ENCODE data around the gene TTC31.
"Not testable (repeated sequence)": the region's sequence is repeated elsewhere in the genome, so short reads cannot be mapped to it uniquely, and the experiment has no call there.

The TTC31 gene

DNA sequence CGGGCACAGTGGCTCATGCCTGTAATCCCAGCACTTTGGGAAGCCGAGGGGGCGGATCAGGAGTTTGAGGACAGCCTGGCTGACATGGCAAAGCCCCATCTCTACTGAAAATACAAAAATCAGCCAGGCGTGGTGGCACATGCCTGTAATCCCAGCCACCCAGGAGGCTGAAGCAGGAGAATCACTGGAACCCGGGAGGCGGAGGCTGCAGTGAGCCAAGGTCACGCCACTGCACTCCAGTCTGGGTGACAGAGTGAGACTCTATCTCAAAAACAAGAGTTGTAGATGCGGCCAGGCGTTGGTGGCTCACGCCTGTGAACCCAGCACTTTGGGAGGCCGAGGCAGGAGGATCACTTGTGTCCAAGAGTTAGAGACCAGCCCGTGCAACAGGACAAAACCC is 12.1 kb upstream of the TTC31 start:
- H3K9me3 ChIP-seq (replicated peaks in 1 of 2; ENCODE audit: control insufficient read depth in 2 of 2, insufficient read depth in 1 of 2, low read depth in 1 of 2, low read length in 2 of 2); H3K14ac ChIP-seq (ENCODE audit: low read length); DNase-seq (ENCODE audit: low spot score); H2BK120ac ChIP-seq (ENCODE audit: low read depth, low read length); H3K27ac ChIP-seq (replicated peaks; ENCODE audit: low read length); H4K91ac ChIP-seq (ENCODE audit: low read depth, low read length, poor library complexity); H3K4ac ChIP-seq (ENCODE audit: low read length); H2BK15ac ChIP-seq (ENCODE audit: low read length); H3K23ac ChIP-seq (ENCODE audit: low read depth, low read length, poor library complexity); H3K4me2 ChIP-seq (ENCODE audit: insufficient read depth, low read length, poor library complexity, severe bottlenecking); H3K4me3 ChIP-seq (ENCODE audit: low read length in 2 of 2); H2BK12ac ChIP-seq (ENCODE audit: low read length); H3K27me3 ChIP-seq (ENCODE audit: control insufficient read depth in 3 of 3, insufficient read depth in 3 of 3, low read depth in 1 of 3, low read length in 3 of 3); H2BK5ac ChIP-seq (ENCODE audit: low read length); H3K18ac ChIP-seq (ENCODE audit: low read length); H2AK5ac ChIP-seq (ENCODE audit: low read depth, low read length); H2AFZ ChIP-seq (ENCODE audit: low read length); H3K9ac ChIP-seq (ENCODE audit: low read depth, low read length, poor library complexity); H3K79me1 ChIP-seq (ENCODE audit: low read depth, low read length); H4K8ac ChIP-seq (ENCODE audit: low read depth, low read length): not testable (repeated sequence)
- WGBS, 2 donors (ENCODE audit: extremely low coverage in 2 of 2, insufficient read length in 2 of 2, insufficient replicate concordance in 1 of 2): no CpG with 5 or more reads among the region's 12 CpGs
- peaks cover 7 to 14% of the 10 kb centered on the region in 2 donors for H3K4me1 ChIP-seq (ENCODE audit: control insufficient read depth in 2 of 2, insufficient read depth in 1 of 2, low read depth in 1 of 2, low read length in 2 of 2)
- H3K36me3 ChIP-seq (replicated peaks in 1 of 2; ENCODE audit: control insufficient read depth in 2 of 2, insufficient read depth in 2 of 2, low read length in 2 of 2): peaks cover 15 to 25% of the 10 kb centered on the region in 2 donors

DNA sequence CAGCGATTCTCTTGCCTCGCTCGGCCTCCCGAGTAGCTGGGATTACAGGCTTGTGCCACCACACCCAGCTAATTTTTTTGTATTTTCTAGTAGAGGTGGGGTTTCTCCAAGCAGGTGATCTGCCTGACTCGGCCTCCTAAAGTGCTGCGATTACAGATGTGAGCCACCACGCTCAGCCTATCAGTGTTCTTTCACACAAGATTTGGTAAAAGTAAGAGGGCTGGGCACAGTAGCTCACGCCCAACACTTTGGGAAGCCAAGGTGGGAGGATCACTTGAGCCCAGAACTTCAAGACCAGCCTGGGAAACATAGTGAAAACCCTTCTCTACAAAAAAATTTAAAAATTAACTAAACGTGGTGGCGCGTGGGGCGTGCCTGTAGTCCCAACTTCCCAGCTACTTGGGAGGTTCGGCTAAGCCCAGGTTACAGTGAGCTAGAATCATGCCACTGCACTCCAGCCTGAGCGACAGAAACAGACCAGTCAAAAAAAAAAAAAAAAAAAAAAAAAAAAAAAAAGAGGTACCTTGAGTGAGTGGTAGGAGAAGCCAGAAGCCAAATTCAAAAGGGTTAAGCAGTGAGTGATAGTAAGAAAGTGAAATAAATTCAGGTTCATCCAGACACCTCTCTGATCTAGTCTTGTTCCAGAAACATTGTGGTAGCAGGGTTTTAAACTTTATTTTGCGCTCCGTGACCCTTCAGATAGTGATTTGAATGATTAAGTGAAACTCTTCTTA is 11.4 kb upstream of the TTC31 start:
- WGBS, 2 donors (ENCODE audit: extremely low coverage in 2 of 2, insufficient read length in 2 of 2, insufficient replicate concordance in 1 of 2): no CpG with 5 or more reads among the region's 16 CpGs
- H3K79me1 ChIP-seq (ENCODE audit: low read depth, low read length): no peaks in the 10 kb centered on the region
- H3K14ac ChIP-seq (ENCODE audit: low read length): no peak overlapping the region
- H2BK120ac ChIP-seq (ENCODE audit: low read depth, low read length): no peak overlapping the region
- no peak overlapping the region for H4K8ac ChIP-seq (ENCODE audit: low read depth, low read length)
- peak overlapping the region; percentile 96 for H3K23ac ChIP-seq (ENCODE audit: low read depth, low read length, poor library complexity)
- no peaks in the 10 kb centered on the region for H3K9me3 ChIP-seq (replicated peaks in 1 of 2; ENCODE audit: control insufficient read depth in 2 of 2, insufficient read depth in 1 of 2, low read depth in 1 of 2, low read length in 2 of 2)
- H4K91ac ChIP-seq (ENCODE audit: low read depth, low read length, poor library complexity): no peak overlapping the region
- H3K27me3 ChIP-seq (ENCODE audit: control insufficient read depth in 3 of 3, insufficient read depth in 3 of 3, low read depth in 1 of 3, low read length in 3 of 3): no peaks in the 10 kb centered on the region
- no peak overlapping the region for H2BK15ac ChIP-seq (ENCODE audit: low read length)
- H2AK5ac ChIP-seq (ENCODE audit: low read depth, low read length): no peak overlapping the region
- H3K4me2 ChIP-seq (ENCODE audit: insufficient read depth, low read length, poor library complexity, severe bottlenecking): peak overlapping the region; percentile 87
- no peak overlapping the region for H2BK12ac ChIP-seq (ENCODE audit: low read length)
- H3K4me3 ChIP-seq (ENCODE audit: low read length in 2 of 2): peak overlapping the region; percentile 74 to 89
- H3K27ac ChIP-seq (replicated peaks; ENCODE audit: low read length): peak overlapping the region; percentile 87
- no peak for DNase-seq (ENCODE audit: low spot score)
- H3K9ac ChIP-seq (ENCODE audit: low read depth, low read length, poor library complexity): peak overlapping the region; percentile 91
- H2AFZ ChIP-seq (ENCODE audit: low read length): peak overlapping the region; percentile 83
- H2BK5ac ChIP-seq (ENCODE audit: low read length): no peak overlapping the region
- H3K4me1 ChIP-seq (ENCODE audit: control insufficient read depth in 2 of 2, insufficient read depth in 1 of 2, low read depth in 1 of 2, low read length in 2 of 2): peaks cover 6 to 11% of the 10 kb centered on the region in 2 donors
- H3K18ac ChIP-seq (ENCODE audit: low read length): no peak overlapping the region
- no peak overlapping the region for H3K4ac ChIP-seq (ENCODE audit: low read length)
- peaks cover 15 to 31% of the 10 kb centered on the region in 2 donors for H3K36me3 ChIP-seq (replicated peaks in 1 of 2; ENCODE audit: control insufficient read depth in 2 of 2, insufficient read depth in 2 of 2, low read length in 2 of 2)

DNA sequence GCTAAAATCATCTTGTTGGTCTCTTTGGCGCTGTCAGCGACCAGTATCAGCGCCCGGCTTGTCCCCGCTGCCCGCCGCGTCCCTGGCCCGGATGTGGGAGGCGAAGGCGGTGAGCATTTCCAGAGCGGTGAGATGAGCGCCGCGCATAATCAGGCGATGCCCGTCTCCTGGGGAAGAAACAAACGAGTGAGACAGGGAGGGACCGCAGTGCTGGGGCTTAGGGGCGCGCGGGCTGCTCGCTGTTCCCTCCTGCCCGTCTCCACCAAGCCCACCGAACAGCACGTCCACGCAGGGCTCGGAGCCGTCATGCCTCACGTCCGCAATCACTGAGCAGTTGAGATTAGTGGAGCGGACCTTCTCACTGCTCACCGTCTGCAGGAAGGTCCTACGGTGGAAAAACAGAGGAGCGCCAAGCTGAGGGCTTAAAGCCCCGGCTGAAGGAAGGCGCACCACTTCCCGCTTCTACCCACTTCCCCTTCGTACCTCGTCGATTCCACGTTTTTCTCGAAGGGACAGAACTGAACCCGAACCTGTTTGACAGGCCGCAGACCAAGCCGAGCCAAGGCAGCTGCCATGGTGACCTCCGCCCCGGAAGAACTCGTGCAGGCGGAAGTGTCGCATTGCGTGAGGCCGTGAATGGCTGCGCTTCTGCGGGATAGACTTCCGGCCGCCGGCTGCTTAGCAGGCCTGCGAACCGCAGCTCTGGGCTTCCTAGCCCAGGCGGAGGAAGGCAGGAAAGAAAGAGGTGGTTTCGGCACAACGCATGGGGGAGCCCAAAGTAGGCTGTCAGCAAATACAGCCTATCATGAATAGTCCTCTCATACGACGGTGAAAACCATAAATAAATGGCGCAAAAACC is 10.6 kb upstream of the TTC31 start, which contains the start of gene MRPL53:
MRPL53 (minus strand) TSS at position 595 of the 859 bp plus-strand sequence; CDS start at position 575, 20 bp downstream.
- Histone ChIP-seq H4K8ac (ENCODE audit: low read depth, low read length) (peak within 1 kb of the TSS; percentile 58), H3K14ac (ENCODE audit: low read length) (peak within 1 kb of the TSS; percentile 5), H3K9me3 (replicated peaks in 1 of 2; ENCODE audit: control insufficient read depth in 2 of 2, insufficient read depth in 1 of 2, low read depth in 1 of 2, low read length in 2 of 2) (no peaks in the 10 kb centered on the region), H2BK12ac (ENCODE audit: low read length) (no peak within 1 kb of the TSS), H2BK5ac (ENCODE audit: low read length) (no peak within 1 kb of the TSS), H3K18ac (ENCODE audit: low read length) (peak within 1 kb of the TSS; percentile 78), H3K4ac (ENCODE audit: low read length) (no peak within 1 kb of the TSS), H2AK5ac (ENCODE audit: low read depth, low read length) (peak within 1 kb of the TSS; percentile 23), H3K4me3 (ENCODE audit: low read length in 2 of 2) (peak within 1 kb of the TSS; percentile 74 to 89), H3K27me3 (ENCODE audit: control insufficient read depth in 3 of 3, insufficient read depth in 3 of 3, low read depth in 1 of 3, low read length in 3 of 3) (no peaks in the 10 kb centered on the region), H3K4me2 (ENCODE audit: insufficient read depth, low read length, poor library complexity, severe bottlenecking) (peak within 1 kb of the TSS; percentile 87), H3K36me3 (replicated peaks in 1 of 2; ENCODE audit: control insufficient read depth in 2 of 2, insufficient read depth in 2 of 2, low read length in 2 of 2) (peaks cover 20 to 39% of the 10 kb centered on the region in 2 donors), H4K91ac (ENCODE audit: low read depth, low read length, poor library complexity) (no peak within 1 kb of the TSS), H2AFZ (ENCODE audit: low read length) (peak within 1 kb of the TSS; percentile 83), H3K9ac (ENCODE audit: low read depth, low read length, poor library complexity) (peak within 1 kb of the TSS; percentile 91), H2BK15ac (ENCODE audit: low read length) (no peak within 1 kb of the TSS), H3K23ac (ENCODE audit: low read depth, low read length, poor library complexity) (peak within 1 kb of the TSS; percentile 96), H3K4me1 (ENCODE audit: control insufficient read depth in 2 of 2, insufficient read depth in 1 of 2, low read depth in 1 of 2, low read length in 2 of 2) (peaks cover 6 to 11% of the 10 kb centered on the region in 2 donors), H2BK120ac (ENCODE audit: low read depth, low read length) (peak within 1 kb of the TSS; percentile 42), H3K79me1 (ENCODE audit: low read depth, low read length) (no peaks in the 10 kb centered on the region), H3K27ac (replicated peaks; ENCODE audit: low read length) (peak within 1 kb of the TSS; percentile 87)
- DNase-seq (ENCODE audit: low spot score): peak; percentile 89
- no CpG with 5 or more reads among the region's 66 CpGs for WGBS, 2 donors (ENCODE audit: extremely low coverage in 2 of 2, insufficient read length in 2 of 2, insufficient replicate concordance in 1 of 2)

DNA sequence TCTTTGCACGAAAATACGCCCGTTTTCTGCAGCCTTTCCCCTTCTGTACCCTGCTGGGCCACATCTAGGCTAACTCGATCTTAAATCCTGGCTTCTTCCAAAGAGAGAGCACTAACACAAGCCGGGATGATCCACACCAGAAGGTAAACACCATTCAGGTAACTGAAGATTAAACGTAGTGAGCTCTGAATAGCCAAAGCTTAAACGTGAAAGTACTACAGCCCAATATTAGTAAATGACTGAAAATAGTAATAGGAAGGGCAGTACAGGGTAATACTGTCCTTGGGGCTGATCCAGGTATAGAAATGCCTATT is 10.0 kb upstream of the TTC31 start:
- no peak for DNase-seq (ENCODE audit: low spot score)
- Histone ChIP-seq H2BK5ac (ENCODE audit: low read length) (no peak overlapping the region), H2BK15ac (ENCODE audit: low read length) (no peak overlapping the region), H3K36me3 (replicated peaks in 1 of 2; ENCODE audit: control insufficient read depth in 2 of 2, insufficient read depth in 2 of 2, low read length in 2 of 2) (peaks cover 24 to 44% of the 10 kb centered on the region in 2 donors), H3K4me3 (ENCODE audit: low read length in 2 of 2) (peak overlapping the region; percentile 74 to 89), H3K23ac (ENCODE audit: low read depth, low read length, poor library complexity) (no peak overlapping the region), H3K9me3 (replicated peaks in 1 of 2; ENCODE audit: control insufficient read depth in 2 of 2, insufficient read depth in 1 of 2, low read depth in 1 of 2, low read length in 2 of 2) (no peaks in the 10 kb centered on the region), H2BK120ac (ENCODE audit: low read depth, low read length) (no peak overlapping the region), H3K18ac (ENCODE audit: low read length) (peak overlapping the region; percentile 63), H4K91ac (ENCODE audit: low read depth, low read length, poor library complexity) (no peak overlapping the region), H2AK5ac (ENCODE audit: low read depth, low read length) (no peak overlapping the region), H2AFZ (ENCODE audit: low read length) (peak overlapping the region; percentile 83), H3K9ac (ENCODE audit: low read depth, low read length, poor library complexity) (peak overlapping the region; percentile 81), H3K27me3 (ENCODE audit: control insufficient read depth in 3 of 3, insufficient read depth in 3 of 3, low read depth in 1 of 3, low read length in 3 of 3) (no peaks in the 10 kb centered on the region), H3K79me1 (ENCODE audit: low read depth, low read length) (no peaks in the 10 kb centered on the region), H3K4me2 (ENCODE audit: insufficient read depth, low read length, poor library complexity, severe bottlenecking) (peak overlapping the region; percentile 87), H4K8ac (ENCODE audit: low read depth, low read length) (peak overlapping the region; percentile 58), H3K4ac (ENCODE audit: low read length) (no peak overlapping the region), H3K4me1 (ENCODE audit: control insufficient read depth in 2 of 2, insufficient read depth in 1 of 2, low read depth in 1 of 2, low read length in 2 of 2) (peaks cover 6 to 11% of the 10 kb centered on the region in 2 donors), H3K27ac (replicated peaks; ENCODE audit: low read length) (peak overlapping the region; percentile 87), H3K14ac (ENCODE audit: low read length) (no peak overlapping the region), H2BK12ac (ENCODE audit: low read length) (no peak overlapping the region)
- WGBS, 2 donors (ENCODE audit: extremely low coverage in 2 of 2, insufficient read length in 2 of 2, insufficient replicate concordance in 1 of 2): no CpG with 5 or more reads among the region's 7 CpGs
